GM18498 (cell line): ENCODE results near the gene STAC.
"Not testable (repeated sequence)": the region's sequence is repeated elsewhere in the genome, so short reads cannot be mapped to it uniquely, and the experiment has no call there.

Experiments used
- ATAC-seq: cut with Tn5 transposase; IDR thresholded peaks from one replicate; pipeline ENCODE4 v1.9.1; 2021; ENCODE audit warnings: mild to moderate bottlenecking, moderate library complexity; ENCODE audit not compliant: unreplicated experiment

Gene STAC

GRCh38 chr3:36476286-36476942, 96.1 kb downstream of the STAC start:
- no peak for ATAC-seq

DNA sequence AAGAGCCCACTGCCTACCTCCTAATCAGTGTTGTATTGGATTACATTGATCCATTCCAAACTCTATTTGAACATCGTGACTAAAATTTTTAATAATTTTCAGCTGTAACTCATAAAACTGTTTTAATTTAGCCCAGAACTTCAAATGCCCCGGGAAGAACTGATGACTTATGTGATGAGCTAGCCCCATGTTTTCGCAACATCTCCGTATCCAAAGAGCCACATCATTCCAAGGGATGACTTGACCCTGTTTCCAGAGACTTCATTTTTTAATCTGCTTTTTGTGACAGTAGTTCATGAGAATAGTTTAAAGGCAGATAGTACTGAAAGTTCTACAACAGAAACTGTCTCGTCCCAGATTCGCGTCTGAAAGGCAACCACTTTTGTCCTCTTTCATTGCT, 97.4 kb downstream of the STAC start:
- no peak for ATAC-seq

GRCh38 chr3:36480911-36481648, 100.8 kb downstream of the STAC start:
- ATAC-seq: no peak

DNA sequence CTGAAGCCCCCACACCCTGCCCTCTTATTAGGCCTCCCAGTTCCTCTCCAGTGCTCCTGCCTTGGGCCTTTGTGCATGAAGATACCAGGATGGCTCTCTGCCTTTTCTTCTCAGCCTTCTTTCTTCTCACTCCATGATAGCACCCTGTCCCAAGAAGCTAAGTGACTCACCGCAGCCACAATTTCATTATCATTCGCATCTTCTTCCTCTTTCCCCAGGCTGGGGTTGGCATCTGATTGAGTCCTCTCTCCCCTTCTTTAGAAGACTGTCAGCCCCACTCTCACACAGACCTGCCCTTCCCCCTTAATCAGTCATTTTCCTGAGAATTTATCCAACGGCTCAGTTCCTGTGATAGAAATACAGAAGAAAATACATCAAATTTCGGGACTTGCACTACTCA, 102.0 kb downstream of the STAC start:
- ATAC-seq: no peak

DNA sequence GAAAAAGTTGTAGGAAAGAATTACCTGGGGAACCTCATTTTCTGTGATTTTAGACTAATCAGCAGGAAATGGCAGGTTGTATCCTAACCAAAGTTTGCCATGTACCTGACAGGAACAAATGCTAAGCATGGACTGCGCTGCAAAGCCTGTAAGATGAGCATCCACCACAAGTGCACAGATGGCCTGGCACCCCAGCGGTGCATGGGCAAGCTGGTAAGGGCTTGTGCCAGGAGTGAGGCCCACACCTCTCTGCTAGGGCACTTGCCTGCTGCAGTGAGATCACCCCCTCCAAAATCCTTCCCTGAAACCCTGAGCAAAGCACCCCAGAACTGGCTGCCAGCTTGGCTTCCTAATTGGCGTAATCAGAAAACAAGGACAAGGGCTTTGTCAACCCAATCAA, 102.6 kb downstream of the STAC start:
- no peak for ATAC-seq

- ATAC-seq: no peak
Observed at GRCh38 chr3:36483709-36484108, 103.4 kb downstream of the STAC start.

DNA sequence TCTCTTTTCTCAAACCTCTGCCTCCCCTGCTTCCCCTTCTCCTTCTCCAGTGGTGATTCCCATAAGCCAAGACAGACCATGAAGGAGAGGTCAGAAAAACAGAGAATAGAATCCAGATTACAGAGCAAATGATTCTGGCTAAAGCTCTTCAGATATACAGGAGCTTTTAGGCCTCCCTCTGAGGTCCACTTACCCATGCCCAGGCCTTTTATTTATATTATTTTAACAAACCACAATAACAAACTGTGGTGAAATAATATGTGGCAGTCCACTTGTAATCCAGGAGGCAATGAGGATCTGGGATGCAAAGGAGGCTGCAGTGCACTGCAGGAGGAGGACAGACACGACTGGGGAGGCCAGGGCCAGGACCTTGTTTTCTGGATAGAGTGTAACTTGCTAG, 104.1 kb downstream of the STAC start:
- ATAC-seq: no peak

GRCh38 chr3:36486009-36486795, 105.9 kb downstream of the STAC start:
- no peak for ATAC-seq

GRCh38 chr3:36487616-36488015, 107.3 kb downstream of the STAC start:
- ATAC-seq: no peak

GRCh38 chr3:36488077-36488789, 107.9 kb downstream of the STAC start:
- no peak for ATAC-seq

GRCh38 chr3:36489101-36489500, 108.8 kb downstream of the STAC start:
- no peak for ATAC-seq

GRCh38 chr3:36489679-36490425, 109.5 kb downstream of the STAC start:
- no peak for ATAC-seq

DNA sequence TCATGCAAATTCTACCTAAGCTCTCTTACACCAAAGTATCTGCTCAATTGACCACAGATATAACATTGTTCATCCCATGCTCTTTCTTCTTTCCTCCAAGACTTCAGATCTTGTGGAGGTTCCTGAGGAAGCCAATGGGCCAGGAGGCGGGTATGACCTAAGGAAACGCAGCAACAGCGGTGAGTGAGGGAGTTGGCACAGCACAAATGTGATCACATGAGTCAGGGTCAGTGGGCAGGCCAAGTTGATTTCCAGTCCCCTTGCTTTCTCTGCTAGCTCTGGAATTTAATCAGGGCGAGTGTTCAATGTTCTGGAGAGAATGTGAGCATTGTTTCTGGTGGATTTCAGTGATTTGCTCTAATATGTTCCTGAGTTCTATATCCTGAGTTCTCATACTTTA, 112.7 kb downstream of the STAC start:
- no peak for ATAC-seq

DNA sequence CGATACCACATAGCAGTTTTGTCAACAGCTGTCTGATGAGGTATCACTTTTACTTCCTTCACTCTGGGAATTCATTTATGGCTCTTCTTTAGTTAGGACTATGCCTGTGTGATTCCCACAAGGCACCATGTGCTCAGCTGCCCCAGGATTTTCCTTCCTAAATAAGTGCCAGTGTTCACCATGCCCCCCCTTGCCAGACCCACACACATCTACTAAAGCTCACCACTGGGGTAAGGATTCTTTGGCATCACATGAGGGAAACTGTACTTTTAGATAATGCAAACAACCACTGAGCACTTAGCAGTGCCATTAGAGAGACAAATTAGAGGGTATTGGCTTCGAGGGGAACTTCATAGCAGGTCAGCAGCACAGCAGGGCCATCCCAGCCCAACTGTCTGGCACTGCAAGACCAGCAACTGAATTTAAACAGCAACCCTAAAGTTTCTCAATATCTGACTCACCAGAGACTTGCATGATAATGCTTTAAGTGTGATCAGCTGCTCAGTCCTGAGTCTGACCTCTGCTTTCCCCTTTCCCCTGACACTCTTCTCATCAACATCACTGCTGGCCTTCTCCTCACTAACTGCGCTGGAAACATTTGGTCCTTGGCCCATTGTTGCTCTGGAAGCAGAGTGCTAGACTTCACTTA, 114.3 kb downstream of the STAC start:
- no peak for ATAC-seq

DNA sequence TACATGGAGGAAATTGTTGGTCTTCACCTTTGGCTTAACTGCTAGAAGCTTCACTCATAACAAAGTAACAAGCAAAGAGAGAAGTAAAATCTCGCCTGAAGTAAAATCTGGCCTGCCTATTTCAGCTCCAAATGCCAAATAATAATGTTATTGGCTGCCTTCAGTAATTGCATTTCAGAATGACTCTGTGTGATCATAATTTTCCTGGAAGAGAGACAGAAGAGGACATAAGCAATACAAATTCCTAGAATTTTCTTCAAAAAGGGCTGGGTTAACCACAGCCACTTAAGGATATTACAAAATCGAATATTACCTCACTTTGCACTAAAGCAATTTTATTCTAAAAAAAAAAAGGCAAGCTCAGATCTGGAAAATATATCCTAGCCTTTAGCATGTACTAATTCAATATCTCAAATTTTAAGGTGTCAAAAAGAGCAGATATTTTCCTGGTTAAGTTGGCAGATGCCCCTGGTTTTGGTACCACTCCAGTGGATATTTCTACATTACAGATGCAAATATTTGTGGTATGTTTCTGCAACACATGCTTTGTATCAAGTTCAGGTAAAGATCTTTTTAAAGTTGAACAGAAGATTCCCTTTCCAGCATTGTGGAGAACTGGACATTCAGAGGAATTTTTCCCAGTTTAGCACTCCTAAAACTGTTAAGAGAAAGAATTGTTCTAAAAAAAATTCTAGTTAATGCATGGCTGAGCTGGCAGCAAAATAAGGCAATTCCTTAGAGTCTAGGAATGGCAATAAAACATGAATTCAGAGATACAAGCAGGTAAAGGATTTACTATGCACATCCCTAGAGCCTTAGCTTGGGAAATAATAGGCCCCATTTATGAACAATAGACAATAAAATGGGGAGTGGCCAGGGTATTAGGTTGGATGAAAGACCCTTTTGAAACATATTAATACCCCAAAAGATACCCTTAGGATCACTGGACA, 116.7 kb downstream of the STAC start:
- ATAC-seq: no peak

DNA sequence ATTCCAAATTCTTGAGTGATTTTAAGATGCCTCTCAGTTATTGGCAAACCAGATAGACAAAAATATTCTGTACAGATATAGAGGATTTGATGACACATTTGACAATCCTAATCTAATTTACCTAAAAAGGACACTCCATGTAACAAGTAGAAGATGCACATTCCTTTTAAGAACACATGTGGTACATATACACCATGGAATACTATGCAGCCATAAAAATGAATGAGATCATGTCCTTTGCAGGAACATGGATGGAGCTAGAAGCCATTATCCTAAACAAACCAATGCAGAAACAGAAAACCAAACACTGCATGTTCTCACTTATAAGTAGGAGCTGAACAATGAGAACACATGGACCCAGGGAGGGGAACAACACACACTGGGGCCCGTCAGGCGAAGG, 119.7 kb downstream of the STAC start:
- not testable (repeated sequence) for ATAC-seq

- no peak for ATAC-seq
Observed at GRCh38 chr3:36501616-36502015, 121.3 kb downstream of the STAC start.

- no peak for ATAC-seq
Observed at GRCh38 chr3:36505393-36505792, 125.1 kb downstream of the STAC start.
